Large intestine (tissue), 3 donors: ENCODE results near the gene ELF2. TPM values are rescaled to one million over a fixed set of nuclear protein-coding genes. Genes with fewer than 3 reads are reported as not detected.

Experiments used
- DNase-seq, 2 donors: peaks; one replicate each; pipeline versions ENCODE4 v3.0.0 to v3.0.0-alpha.2; 2013
- H3K27ac ChIP-seq: one replicate; pipeline ENCODE4 v1.5.1; 2013; ENCODE audit warnings: low read length
- H3K27me3 ChIP-seq: 2 replicates; pipeline ENCODE4 v1.6.1; 2013; ENCODE audit warnings: low read length; ENCODE audit not compliant: control insufficient read depth, insufficient read depth
- H3K36me3 ChIP-seq: 2 replicates; pipeline ENCODE4 v1.6.1; 2013; ENCODE audit warnings: low read length; ENCODE audit not compliant: control insufficient read depth, insufficient read depth
- H3K4me1 ChIP-seq: one replicate; pipeline ENCODE4 v1.6.1; 2013; ENCODE audit warnings: low read length; ENCODE audit not compliant: control insufficient read depth, insufficient read depth
- H3K4me3 ChIP-seq: one replicate; pipeline ENCODE4 v1.5.1; 2013; ENCODE audit warnings: low read length
- H3K9me3 ChIP-seq: one replicate; pipeline ENCODE4 v1.6.1; 2013; ENCODE audit warnings: mild to moderate bottlenecking, low read depth, low read length, moderate library complexity; ENCODE audit not compliant: control insufficient read depth
- WGBS: methylation state at CpG from one replicate; pipeline ENCODE4 v1.1.5; 2013; ENCODE audit warnings: low lambda C conversion rate; ENCODE audit not compliant: insufficient coverage; 5-methylcytosine and 5-hydroxymethylcytosine counted together
- polyA plus RNA-seq: library from polyadenylated mRNA; unstranded; fragments of 120-200 nt; gene quantifications from one replicate; pipeline ENCODE4 v1.2.1, GENCODE V29; 2013

Gene ELF2
- polyA plus RNA-seq, 1 donor, result 42.4 TPM

- Histone ChIP-seq H3K9me3 (no peaks in the 10 kb centered on the region), H3K36me3 (no peaks in the 10 kb centered on the region), H3K4me3 (no peak overlapping the region), H3K27ac (no peak overlapping the region), H3K4me1 (peaks cover 5% of the 10 kb centered on the region), H3K27me3 (no peaks in the 10 kb centered on the region)
- WGBS, result no CpG with 5 or more reads among the region's 3 CpGs
- peak in 1 of 2 donors; percentile 12 for DNase-seq
Measured at GRCh38 chr4:139144911-139145551, 32.0 kb downstream of the ELF2 start.

GRCh38 chr4:139144161-139144859, 32.7 kb downstream of the ELF2 start:
- H3K4me1 ChIP-seq, result peaks cover 5% of the 10 kb centered on the region
- WGBS, result no CpG with 5 or more reads among the region's 7 CpGs
- DNase-seq, result peak; percentile 2 to 4
- H3K27me3 ChIP-seq, result no peaks in the 10 kb centered on the region
- no peaks in the 10 kb centered on the region for H3K36me3 ChIP-seq
- no peaks in the 10 kb centered on the region for H3K9me3 ChIP-seq
- H3K27ac ChIP-seq, result no peak overlapping the region
- no peak overlapping the region for H3K4me3 ChIP-seq

- no peak overlapping the region for H3K27ac ChIP-seq
- no peaks in the 10 kb centered on the region for H3K9me3 ChIP-seq
- H3K36me3 ChIP-seq, result no peaks in the 10 kb centered on the region
- H3K4me3 ChIP-seq, result no peak overlapping the region
- no CpG with 5 or more reads among the region's 2 CpGs for WGBS
- H3K4me1 ChIP-seq, result peaks cover 5% of the 10 kb centered on the region
- no peaks in the 10 kb centered on the region for H3K27me3 ChIP-seq
- DNase-seq, result no peak
Measured at GRCh38 chr4:139142980-139143379, 34.0 kb downstream of the ELF2 start.

- no peaks in the 10 kb centered on the region for H3K9me3 ChIP-seq
- no peaks in the 10 kb centered on the region for H3K36me3 ChIP-seq
- WGBS, result 100% methylated on average over 1 of the region's 1 CpG
- no peak overlapping the region for H3K27ac ChIP-seq
- DNase-seq, result no peak
- no peak overlapping the region for H3K4me3 ChIP-seq
- peaks cover 5% of the 10 kb centered on the region for H3K4me1 ChIP-seq
- H3K27me3 ChIP-seq, result no peaks in the 10 kb centered on the region
Measured at GRCh38 chr4:139142087-139142486, 34.9 kb downstream of the ELF2 start.

- H3K4me1 ChIP-seq, result no peaks in the 10 kb centered on the region
- 100% methylated on average over 1 of the region's 3 CpGs for WGBS
- no peak overlapping the region for H3K27ac ChIP-seq
- H3K4me3 ChIP-seq, result no peak overlapping the region
- H3K36me3 ChIP-seq, result no peaks in the 10 kb centered on the region
- DNase-seq, result no peak
- no peaks in the 10 kb centered on the region for H3K27me3 ChIP-seq
- no peaks in the 10 kb centered on the region for H3K9me3 ChIP-seq
Measured at GRCh38 chr4:139137763-139138162, 39.3 kb downstream of the ELF2 start.

- no peaks in the 10 kb centered on the region for H3K36me3 ChIP-seq
- H3K27ac ChIP-seq, result no peak overlapping the region
- no peak for DNase-seq
- no peaks in the 10 kb centered on the region for H3K9me3 ChIP-seq
- H3K4me1 ChIP-seq, result no peaks in the 10 kb centered on the region
- no peak overlapping the region for H3K4me3 ChIP-seq
- H3K27me3 ChIP-seq, result no peaks in the 10 kb centered on the region
Measured at GRCh38 chr4:139134403-139134802, 42.6 kb downstream of the ELF2 start.

GRCh38 chr4:139131209-139131870, 45.7 kb downstream of the ELF2 start:
- H3K4me1 ChIP-seq, result no peaks in the 10 kb centered on the region
- H3K36me3 ChIP-seq, result no peaks in the 10 kb centered on the region
- no peak overlapping the region for H3K4me3 ChIP-seq
- no CpG with 5 or more reads among the region's 3 CpGs for WGBS
- DNase-seq, result no peak
- no peak overlapping the region for H3K27ac ChIP-seq
- no peaks in the 10 kb centered on the region for H3K9me3 ChIP-seq
- no peaks in the 10 kb centered on the region for H3K27me3 ChIP-seq

- H3K36me3 ChIP-seq, result no peaks in the 10 kb centered on the region
- H3K27me3 ChIP-seq, result no peaks in the 10 kb centered on the region
Measured at GRCh38 chr4:139129206-139129605, 47.8 kb downstream of the ELF2 start.

GRCh38 chr4:139126898-139127297, 50.1 kb downstream of the ELF2 start:
- no peaks in the 10 kb centered on the region for H3K27me3 ChIP-seq
- peaks cover 4% of the 10 kb centered on the region for H3K36me3 ChIP-seq
- no peak overlapping the region for H3K27ac ChIP-seq
- no CpG with 5 or more reads among the region's 3 CpGs for WGBS
- H3K4me1 ChIP-seq, result no peaks in the 10 kb centered on the region
- H3K4me3 ChIP-seq, result no peak overlapping the region
- no peak for DNase-seq
- H3K9me3 ChIP-seq, result no peaks in the 10 kb centered on the region

More at GRCh38 chr4:139129206-139129605, 47.8 kb downstream of the ELF2 start:
- Histone ChIP-seq H3K4me1 (no peaks in the 10 kb centered on the region), H3K27ac (no peak overlapping the region), H3K4me3 (no peak overlapping the region), H3K9me3 (no peaks in the 10 kb centered on the region)
- no peak for DNase-seq
- 96% methylated on average over 3 of the region's 3 CpGs for WGBS

GRCh38 chr4:139123910-139124309, 53.1 kb downstream of the ELF2 start:
- H3K36me3 ChIP-seq, result peaks cover 4% of the 10 kb centered on the region

More at GRCh38 chr4:139123910-139124309, 53.1 kb downstream of the ELF2 start:
- no peak overlapping the region for H3K4me3 ChIP-seq
- no CpG with 5 or more reads among the region's 2 CpGs for WGBS
- no peak overlapping the region for H3K27ac ChIP-seq
- no peaks in the 10 kb centered on the region for H3K27me3 ChIP-seq
- no peaks in the 10 kb centered on the region for H3K9me3 ChIP-seq
- DNase-seq, result no peak
- H3K4me1 ChIP-seq, result no peaks in the 10 kb centered on the region
